ENCODE measurements around the gene PDCD10.

DNA sequence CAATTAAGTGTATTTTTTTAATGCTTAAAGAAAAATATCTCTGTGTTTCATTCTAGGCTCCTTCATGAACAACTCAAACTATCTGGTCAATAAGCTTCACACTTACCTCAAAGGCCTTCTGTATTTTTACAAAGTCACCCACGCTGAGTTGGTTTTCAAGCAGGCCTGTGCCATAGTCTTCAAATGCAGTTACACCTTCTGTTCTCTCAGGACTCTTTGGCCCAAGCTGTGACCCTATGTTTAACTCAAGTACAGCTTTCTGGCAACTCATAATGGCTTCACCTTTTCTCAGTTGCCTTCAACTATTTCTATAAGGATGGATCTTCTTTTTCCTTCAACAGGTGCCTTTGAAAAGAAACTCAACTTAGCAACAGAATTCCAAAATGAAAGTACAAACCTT is 81.5 kb downstream of the PDCD10 start:
- TF ChIP-seq, protein P1, sequence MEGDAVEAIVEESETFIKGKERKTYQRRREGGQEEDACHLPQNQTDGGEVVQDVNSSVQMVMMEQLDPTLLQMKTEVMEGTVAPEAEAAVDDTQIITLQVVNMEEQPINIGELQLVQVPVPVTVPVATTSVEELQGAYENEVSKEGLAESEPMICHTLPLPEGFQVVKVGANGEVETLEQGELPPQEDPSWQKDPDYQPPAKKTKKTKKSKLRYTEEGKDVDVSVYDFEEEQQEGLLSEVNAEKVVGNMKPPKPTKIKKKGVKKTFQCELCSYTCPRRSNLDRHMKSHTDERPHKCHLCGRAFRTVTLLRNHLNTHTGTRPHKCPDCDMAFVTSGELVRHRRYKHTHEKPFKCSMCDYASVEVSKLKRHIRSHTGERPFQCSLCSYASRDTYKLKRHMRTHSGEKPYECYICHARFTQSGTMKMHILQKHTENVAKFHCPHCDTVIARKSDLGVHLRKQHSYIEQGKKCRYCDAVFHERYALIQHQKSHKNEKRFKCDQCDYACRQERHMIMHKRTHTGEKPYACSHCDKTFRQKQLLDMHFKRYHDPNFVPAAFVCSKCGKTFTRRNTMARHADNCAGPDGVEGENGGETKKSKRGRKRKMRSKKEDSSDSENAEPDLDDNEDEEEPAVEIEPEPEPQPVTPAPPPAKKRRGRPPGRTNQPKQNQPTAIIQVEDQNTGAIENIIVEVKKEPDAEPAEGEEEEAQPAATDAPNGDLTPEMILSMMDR (IDR thresholded peaks at IDR 0.05) = no peak
- TF ChIP-seq POLR2A (IDR thresholded peaks at IDR 0.05) = no peak

All from uterus (tissue), 2 donors.